HCT116 (cell line): Measurements from ENCODE around the gene CTLA4. TPM values are rescaled to one million over a fixed set of nuclear protein-coding genes. Genes with fewer than 3 reads are reported as not detected.

ENCODE experiments used
- ATAC-seq: fragments of 200-7000 bp; cut with Tn5 transposase; 2 replicates; pipeline ENCODE4 v1.9.1; 2020; ENCODE audit warnings: mild to moderate bottlenecking, moderate library complexity
- BruUV-seq: library from RNA; stranded (reverse); fragments of 400-500 nt; replicated peaks from 2 replicates; lab custom pipeline; 2021; lab: Mats Ljungman, UMichigan
- CTCF ChIA-PET: fragments of 300-600 bp; sonication (Branson Sonifier 250); formaldehyde crosslinking; loops from one replicate; lab custom pipeline; 2021; ENCODE audit warnings: antibody characterized with exemption; lab: Charles Lee
- POLR2A ChIA-PET: fragments of 300-600, 350-600 bp; sonication (Branson Sonifier 250); formaldehyde crosslinking; loops from one replicate; lab custom pipeline; 2021; ENCODE audit warnings: antibody characterized with exemption; lab: Charles Lee
- RAD21 ChIA-PET, 2 experiments: fragments of 300-600 bp; sonication (Branson Sonifier 250); formaldehyde crosslinking; loops; one replicate each; lab custom pipeline; 2023; ENCODE audit warnings: low total read pairs in 2 of 2; ENCODE audit not compliant: uncharacterized antibody in 2 of 2, unreplicated experiment in 2 of 2, low non-redundant PET in 1 of 2; lab: Charles Lee
- DNase-seq: peaks from one replicate; pipeline ENCODE4 v3.0.0-alpha.2; 2010; ENCODE audit warnings: low read depth, low spot score
- H2AFZ ChIP-seq: fragments of 200-600 bp; shearing (Covaris generic), sonication (generic); 2 replicates; pipeline ENCODE4 v1.6.1; 2017; ENCODE audit warnings: low read depth, mixed run types, mixed read lengths, antibody characterized with exemption, low read length; ENCODE audit not compliant: poor library complexity, severe bottlenecking
- H3K27ac ChIP-seq: 2 replicates; pipeline ENCODE4 v1.5.1; 2012; ENCODE audit warnings: low read depth, low read length
- H3K27me3 ChIP-seq: fragments of 200-600 bp; sonication (generic); 2 replicates; pipeline ENCODE4 v1.6.1; 2016; ENCODE audit warnings: mixed run types, low read length, mixed read lengths; ENCODE audit not compliant: insufficient read depth
- H3K36me3 ChIP-seq, 2 experiments: fragments of 200-500 bp in 1 of 2; fragments of 200-600 bp in 1 of 2; sonication (Bioruptor generic) in 1 of 2; sonication (generic) in 1 of 2; 2 replicates each; pipeline versions ENCODE4 v1.5.1 to v1.6.1; 2014 to 2016; ENCODE audit warnings: low read length in 2 of 2, inconsistent platforms in 1 of 2, mixed read lengths in 1 of 2, mixed run types in 1 of 2; ENCODE audit not compliant: insufficient read depth in 2 of 2, control insufficient read depth in 1 of 2
- H3K4me1 ChIP-seq, 2 experiments: fragments of 200-600 bp in 1 of 2; sonication (generic) in 1 of 2; 2 replicates each; pipeline versions ENCODE4 v1.5.1 to v1.6.1; 2012 to 2017; ENCODE audit warnings: low read length in 2 of 2, inconsistent platforms in 1 of 2, mild to moderate bottlenecking in 1 of 2, mixed read lengths in 1 of 2, mixed run types in 1 of 2, moderate library complexity in 1 of 2; ENCODE audit not compliant: insufficient read depth in 2 of 2, control insufficient read depth in 1 of 2
- H3K4me2 ChIP-seq: fragments of 200-600 bp; sonication (generic); 2 replicates; pipeline ENCODE4 v1.6.1; 2017; ENCODE audit warnings: mixed run types, low read length, mixed read lengths
- H3K4me3 ChIP-seq, 2 experiments: fragments of 200-600 bp in 1 of 2; sonication (generic) in 1 of 2; replicated peaks in 1 of 2; 2 replicates each; pipeline ENCODE4 v1.5.1; 2011 to 2016; ENCODE audit warnings: low read length in 2 of 2, control low read depth in 1 of 2, low read depth in 1 of 2, mild to moderate bottlenecking in 1 of 2, mixed read lengths in 1 of 2, mixed run types in 1 of 2
- H3K79me2 ChIP-seq: fragments of 200-600 bp; sonication (generic); 2 replicates; pipeline ENCODE4 v1.6.1; 2017; ENCODE audit warnings: mild to moderate bottlenecking, mixed run types, low read length, moderate library complexity, mixed read lengths; ENCODE audit not compliant: insufficient read depth
- H3K9ac ChIP-seq: fragments of 200-600 bp; sonication (generic); 2 replicates; pipeline ENCODE4 v1.6.1; 2016; ENCODE audit warnings: low read length, mixed read lengths
- H3K9me2 ChIP-seq: fragments of 200-600 bp; sonication (generic), shearing (Covaris generic); 2 replicates; pipeline ENCODE4 v1.6.1; 2017; ENCODE audit warnings: mixed run types, mild to moderate bottlenecking, moderate library complexity; ENCODE audit not compliant: insufficient read depth
- H3K9me3 ChIP-seq, 2 experiments: fragments of 200-500 bp in 1 of 2; fragments of 200-600 bp in 1 of 2; sonication (Bioruptor generic) in 1 of 2; sonication (generic) in 1 of 2; 2 replicates each; pipeline ENCODE4 v1.6.1; 2014 to 2017; ENCODE audit warnings: low read length in 2 of 2, mixed read lengths in 2 of 2, inconsistent platforms in 1 of 2, low read depth in 1 of 2, mild to moderate bottlenecking in 1 of 2, mixed run types in 1 of 2, moderate library complexity in 1 of 2; ENCODE audit not compliant: control insufficient read depth in 1 of 2, insufficient read depth in 1 of 2
- H4K20me1 ChIP-seq: fragments of 200-600 bp; sonication (generic), shearing (Covaris generic); 2 replicates; pipeline ENCODE4 v1.6.1; 2017; ENCODE audit warnings: mixed run types, mild to moderate bottlenecking, moderate library complexity; ENCODE audit not compliant: insufficient read depth
- CEBPB ChIP-seq: IDR thresholded peaks from 2 replicates; pipeline ENCODE4 v1.6.1; 2012; ENCODE audit warnings: low read depth
- EGR1 ChIP-seq: IDR thresholded peaks from 2 replicates; pipeline ENCODE4 v1.6.1; 2012; ENCODE audit warnings: low read depth
- ELF1 ChIP-seq: IDR thresholded peaks from 2 replicates; pipeline ENCODE4 v1.6.1; 2012; ENCODE audit warnings: low read depth, borderline replicate concordance
- EZH2 ChIP-seq: fragments of 200-600 bp; sonication (generic); IDR thresholded peaks from 2 replicates; pipeline ENCODE4 v1.6.1; 2017; ENCODE audit warnings: antibody characterized with exemption, mixed run types
- EZH2phosphoT487 ChIP-seq: fragments of 200-600 bp; IDR thresholded peaks from 2 replicates; pipeline ENCODE4 v1.6.1; 2018; ENCODE audit warnings: antibody characterized with exemption, borderline replicate concordance
- MAX ChIP-seq: IDR thresholded peaks from 2 replicates; pipeline ENCODE4 v1.6.1; 2012
- POLR2AphosphoS5 ChIP-seq: IDR thresholded peaks from 2 replicates; pipeline ENCODE4 v1.6.1; 2011; ENCODE audit warnings: mild to moderate bottlenecking, low read depth, low read length, moderate library complexity
- RAD21 ChIP-seq: IDR thresholded peaks from 2 replicates; pipeline ENCODE4 v1.6.1; 2012; ENCODE audit warnings: low read depth, mild to moderate bottlenecking
- TCF7L2 ChIP-seq: IDR thresholded peaks from 2 replicates; pipeline ENCODE4 v1.7.0; 2011; ENCODE audit warnings: borderline replicate concordance, inconsistent platforms; ENCODE audit not compliant: insufficient read depth, insufficient read length; ENCODE audit errors: extremely low read depth
- ZBTB33 ChIP-seq: IDR thresholded peaks from 2 replicates; pipeline ENCODE4 v1.6.1; 2011; ENCODE audit warnings: mild to moderate bottlenecking, low read length, moderate library complexity; ENCODE audit not compliant: insufficient replicate concordance; ENCODE audit errors: extremely low read depth
- ZFX ChIP-seq: fragments of 450-650 bp; IDR thresholded peaks from 2 replicates; pipeline ENCODE4 v1.6.1; 2017
- ZNF274 ChIP-seq: fragments of 200-500 bp; sonication (Bioruptor generic); IDR thresholded peaks from 2 replicates; pipeline ENCODE4 v1.6.1; 2014; ENCODE audit warnings: mild to moderate bottlenecking, low read depth, low read length, inconsistent platforms
- intact Hi-C: fragments of 100-400 bp; cut with micrococcal nuclease; formaldehyde crosslinking; loops from 2 replicates; pipeline ENCODE4 v1.10.0; 2022
- total RNA-seq: library from RNA; stranded (reverse); gene quantifications from one replicate; pipeline ENCODE4 v1.2.1, GENCODE V29; 2021; ENCODE audit not compliant: unreplicated experiment

CTLA4 gene
- total RNA-seq, 1 experiment from 2014 or later, result 0.37 TPM

- ATAC-seq (no peak), DNase-seq (no peak)
- no peaks in the 10 kb centered on the region for H3K9me3 ChIP-seq
- ChIA-PET RAD21 (no interaction called here), POLR2A (no interaction called here), CTCF (no interaction called here)
- no TSS peak for BruUV-seq
- H3K4me3 ChIP-seq, result no peak overlapping the region
- no peaks in the 10 kb centered on the region for H3K27me3 ChIP-seq
- TF ChIP-seq EZH2, result no peak
- TF ChIP-seq ZFX, result no peak
- no peak for TF ChIP-seq MAX
- TF ChIP-seq ZBTB33, result no peak
- TF ChIP-seq RAD21, result no peak
- no peak for TF ChIP-seq CEBPB
- no peak for TF ChIP-seq POLR2AphosphoS5
- TF ChIP-seq EZH2phosphoT487, result no peak
- no peak for TF ChIP-seq EGR1
- no peak for TF ChIP-seq ELF1
- TF ChIP-seq ZNF274, result no peak
- TF ChIP-seq TCF7L2, result no peak
- H3K4me2 ChIP-seq, result no peak overlapping the region
- 0 out of 2 replicates have a peak, but pooled peaks cover 2% of the 10 kb centered on the region for H3K9me2 ChIP-seq
- no peak overlapping the region for H3K9ac ChIP-seq
- H2AFZ ChIP-seq, result no peak overlapping the region
- H3K36me3 ChIP-seq, result no peaks in the 10 kb centered on the region
- H3K79me2 ChIP-seq, result no peaks in the 10 kb centered on the region
- intact Hi-C loops, result no loop called here
- no peaks in the 10 kb centered on the region for H3K4me1 ChIP-seq
- no peaks in the 10 kb centered on the region for H4K20me1 ChIP-seq
- no peak overlapping the region for H3K27ac ChIP-seq
These were observed 23.2 kb downstream of the CTLA4 start for GRCh38 chr2:203890733-203891132.
